Spleen (tissue), 11 donors: ENCODE measurements around the gene ROBO1. TPM values are rescaled to one million over a fixed set of nuclear protein-coding genes. Genes with fewer than 3 reads are reported as not detected.

Experiments
- DNase-seq: peaks from one replicate; pipeline ENCODE4 v3.0.0-alpha.2; 2020
- H3K27ac ChIP-seq, 8 donors: fragments of 200-600 bp; sonication (generic) in 7 of 8; 1 replicate in 4 of 8; 2 replicates in 4 of 8; pipeline versions ENCODE4 v1.5.0 to v1.8.0; 2016 to 2021; ENCODE audit warnings: inconsistent platforms in 4 of 8, mild to moderate bottlenecking in 4 of 8, moderate library complexity in 1 of 8
- H3K27me3 ChIP-seq, 7 donors: fragments of 200-600 bp; sonication (generic) in 6 of 7; replicated peaks in 1 of 7; 1 replicate in 4 of 7; 2 replicates in 3 of 7; pipeline versions ENCODE4 v1.5.0 to v1.8.0; 2016 to 2021; ENCODE audit warnings: inconsistent platforms in 3 of 7, mild to moderate bottlenecking in 1 of 7
- H3K36me3 ChIP-seq, 6 donors: fragments of 200-600 bp; sonication (generic) in 5 of 6; 1 replicate in 4 of 6; 2 replicates in 2 of 6; pipeline versions ENCODE4 v1.5.0 to v1.8.0; 2016 to 2021; ENCODE audit warnings: inconsistent platforms in 2 of 6
- H3K4me1 ChIP-seq, 6 donors: fragments of 200-600 bp; sonication (generic) in 5 of 6; 1 replicate in 3 of 6; 2 replicates in 3 of 6; pipeline versions ENCODE4 v1.5.0 to v1.8.0; 2016 to 2021; ENCODE audit warnings: inconsistent platforms in 3 of 6
- H3K4me3 ChIP-seq, 8 donors: fragments of 200-600 bp; sonication (generic) in 7 of 8; 1 replicate in 4 of 8; 2 replicates in 4 of 8; pipeline versions ENCODE4 v1.5.0 to v1.8.0; 2016 to 2021; ENCODE audit warnings: inconsistent platforms in 4 of 8, mild to moderate bottlenecking in 4 of 8, moderate library complexity in 2 of 8
- H3K9me3 ChIP-seq, 8 donors: fragments of 200-600 bp; sonication (generic) in 7 of 8; 1 replicate in 4 of 8; 2 replicates in 4 of 8; pipeline versions ENCODE4 v1.5.0 to v1.8.0; 2016 to 2021; ENCODE audit warnings: inconsistent platforms in 4 of 8
- CTCF ChIP-seq, 11 experiments: fragments of 200-600 bp in 7 of 11; fragments of 450-650 bp in 4 of 11; sonication (generic) in 4 of 11; IDR thresholded peaks in 8 of 11; conservative IDR thresholded peaks in 3 of 11; 1 replicate in 7 of 11; 2 replicates in 4 of 11; pipeline versions ENCODE4 v1.4.0 to v1.8.0; 2016 to 2021; ENCODE audit warnings: antibody characterized with exemption in 11 of 11, inconsistent platforms in 4 of 11, mild to moderate bottlenecking in 1 of 11
- POLR2A ChIP-seq, 3 donors: fragments of 450-650 bp; IDR thresholded peaks; one replicate each; pipeline ENCODE4 v1.5.1; 2017; ENCODE audit warnings: antibody characterized with exemption in 3 of 3, mild to moderate bottlenecking in 1 of 3
- POLR2AphosphoS5 ChIP-seq, 3 donors: sonication (generic); formaldehyde crosslinking; IDR thresholded peaks; one replicate each; pipeline ENCODE4 v1.5.1; 2017; ENCODE audit warnings: antibody characterized with exemption in 3 of 3
- WGBS, 5 donors: extraction: QIAGEN DNeasy Blood & Tissue Kit in 3 of 5; methylation state at CpG; one replicate each; pipeline versions ENCODE4 v1.1.5 to v1.1.7; 2013 to 2018; 5-methylcytosine and 5-hydroxymethylcytosine counted together
- intact Hi-C: fragments of 100-400 bp; cut with DNase I; formaldehyde crosslinking; loops from one replicate; pipeline ENCODE4 v1.15.0; 2023; ENCODE audit warnings: low total_unique reads
- polyA plus RNA-seq, 3 donors: library from polyadenylated mRNA; stranded (reverse); fragments of 200-250 nt; gene quantifications; one replicate each; pipeline ENCODE4 v1.2.1, GENCODE V29; 2013
- total RNA-seq, 7 donors: library from RNA; depleted of rRNA in 3 of 7; stranded (reverse); fragments of >200 nt in 3 of 7; fragmentation: NEBNext Ultra II Directional in 4 of 7; extraction: Animal tissue kit (Norgen Biotek cat#: 25700) in 4 of 7; gene quantifications; one replicate each; pipeline versions ENCODE4 v1.1.0 to v1.2.1, GENCODE V29; 2016 to 2021
- donor health status: healthy with polysubstance abuse.
- donor health status: DM: no; HTN: no; CAD: no; lungs with moderate emphysema.
- donor health status: DM: no; HTN: no; CAD: no.
- donor health status: Bipolar disorder and iron deficiency.
- donor health status: healthy.
- donor health status: DM: no; HTN: no; CAD: no.
- donor health status: DM: yes; HTN: yes; CAD: no.

The ROBO1 gene
- total and polyA plus RNA-seq, 10 donors = 3.4 to 37.3 (median 26.0) TPM

GRCh38 chr3:79534727-79535126, 233.1 kb downstream of the ROBO1 start:
- H3K27me3 ChIP-seq = no peaks in the 10 kb centered on the region
- DNase-seq = no peak
- no peak overlapping the region for H3K27ac ChIP-seq
- H3K9me3 ChIP-seq = no peaks in the 10 kb centered on the region
- WGBS, 5 donors = 48 to 63% (median 55%) methylated on average over 4 of the region's 4 CpGs
- no peaks in the 10 kb centered on the region for H3K36me3 ChIP-seq
- intact Hi-C loops = no loop called here
- no peak overlapping the region for H3K4me3 ChIP-seq
- TF ChIP-seq POLR2AphosphoS5 (IDR thresholded peaks at IDR 0.05) (no peak), POLR2A (IDR thresholded peaks at IDR 0.05) (no peak), CTCF (IDR thresholded peaks at IDR 0.05 in 8 of 11, conservative IDR thresholded peaks at IDR 0.05 in 3 of 11) (no peak)
- H3K4me1 ChIP-seq = no peaks in the 10 kb centered on the region

GRCh38 chr3:79531566-79532295, 236.1 kb downstream of the ROBO1 start:
- Histone ChIP-seq H3K36me3 (no peaks in the 10 kb centered on the region), H3K4me1 (no peaks in the 10 kb centered on the region)
- 59 to 86% (median 60%) methylated on average over 8 of the region's 8 CpGs for WGBS, 5 donors

GRCh38 chr3:79521221-79521848, 246.5 kb downstream of the ROBO1 start:
- no peaks in the 10 kb centered on the region for H3K4me1 ChIP-seq
- no peak overlapping the region for H3K27ac ChIP-seq
- intact Hi-C loops = loop anchor here (10.0 kb wide), 1 partner anchor 203 kb away; no protein-coding TSS in a partner anchor
- peak in 8 of 11 experiments; percentile 22 to 60 (median 42) for TF ChIP-seq CTCF (IDR thresholded peaks at IDR 0.05 in 8 of 11, conservative IDR thresholded peaks at IDR 0.05 in 3 of 11)
- TF ChIP-seq POLR2A (IDR thresholded peaks at IDR 0.05) = no peak
- 5 to 9% (median 7%) methylated on average over 8 of the region's 8 CpGs for WGBS, 5 donors
- H3K9me3 ChIP-seq = no peaks in the 10 kb centered on the region
- H3K4me3 ChIP-seq = no peak overlapping the region
- DNase-seq = no peak
- peaks cover 0 to 3% (median 0%) of the 10 kb centered on the region in 7 donors for H3K27me3 ChIP-seq
- H3K36me3 ChIP-seq = no peaks in the 10 kb centered on the region

More at GRCh38 chr3:79531566-79532295, 236.1 kb downstream of the ROBO1 start:
- Histone ChIP-seq H3K27me3 (no peaks in the 10 kb centered on the region), H3K27ac (no peak overlapping the region), H3K4me3 (no peak overlapping the region), H3K9me3 (no peaks in the 10 kb centered on the region)
- no peak for DNase-seq
- intact Hi-C loops = no loop called here
- TF ChIP-seq POLR2AphosphoS5 (IDR thresholded peaks at IDR 0.05) (no peak), CTCF (IDR thresholded peaks at IDR 0.05 in 8 of 11, conservative IDR thresholded peaks at IDR 0.05 in 3 of 11) (no peak), POLR2A (IDR thresholded peaks at IDR 0.05) (no peak)

- no peaks in the 10 kb centered on the region for H3K36me3 ChIP-seq
- no peak overlapping the region for H3K4me3 ChIP-seq
- no peak for DNase-seq
- intact Hi-C loops = no loop called here
- H3K4me1 ChIP-seq = no peaks in the 10 kb centered on the region
- peak in 1 of 11 experiments; percentile 8 for TF ChIP-seq CTCF (IDR thresholded peaks at IDR 0.05 in 8 of 11, conservative IDR thresholded peaks at IDR 0.05 in 3 of 11)
- no peak for TF ChIP-seq POLR2A (IDR thresholded peaks at IDR 0.05)
- 26 to 38% (median 32%) methylated on average over 2 of the region's 2 CpGs for WGBS, 5 donors
- no peaks in the 10 kb centered on the region for H3K9me3 ChIP-seq
- H3K27me3 ChIP-seq = peaks cover 0 to 3% (median 0%) of the 10 kb centered on the region in 7 donors
- H3K27ac ChIP-seq = no peak overlapping the region
These were observed 249.9 kb downstream of the ROBO1 start for GRCh38 chr3:79517766-79518413.
